VCaP (cell line): ENCODE data around the gene PAIP2B.
"Not testable (repeated sequence)": the region's sequence is repeated elsewhere in the genome, so short reads cannot be mapped to it uniquely, and the experiment has no call there.

Source experiments
- H3K27ac ChIP-seq: fragments of 450-650 bp; 2 replicates; pipeline ENCODE4 v1.5.1; 2017
- TF ChIP-seq, protein P1 (sequence below): fragments of 450-650 bp; conservative IDR thresholded peaks from 2 replicates; pipeline ENCODE4 v1.5.1; 2017; ENCODE audit warnings: mild to moderate bottlenecking, moderate library complexity

PAIP2B gene

DNA sequence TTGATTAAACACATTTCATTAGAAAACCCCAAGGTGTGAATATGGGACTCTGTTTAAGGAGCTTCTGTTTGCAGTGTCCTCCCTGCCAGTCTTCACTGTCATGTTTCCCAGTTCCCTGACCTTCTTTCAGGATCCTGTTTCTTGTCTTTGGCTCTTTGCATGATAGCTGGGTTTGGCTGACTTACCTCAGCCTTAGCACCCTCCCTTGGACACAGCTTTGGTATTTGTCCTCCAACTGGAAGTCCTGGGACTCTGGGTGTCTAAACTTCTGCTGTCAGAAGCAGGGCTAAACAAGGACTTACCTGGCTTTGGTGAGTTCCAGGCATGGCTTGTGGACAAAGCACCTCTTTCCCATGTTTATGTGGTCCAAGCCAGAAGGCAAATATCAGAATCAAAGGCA, 11.2 kb upstream of the PAIP2B start:
- TF ChIP-seq, protein P1, sequence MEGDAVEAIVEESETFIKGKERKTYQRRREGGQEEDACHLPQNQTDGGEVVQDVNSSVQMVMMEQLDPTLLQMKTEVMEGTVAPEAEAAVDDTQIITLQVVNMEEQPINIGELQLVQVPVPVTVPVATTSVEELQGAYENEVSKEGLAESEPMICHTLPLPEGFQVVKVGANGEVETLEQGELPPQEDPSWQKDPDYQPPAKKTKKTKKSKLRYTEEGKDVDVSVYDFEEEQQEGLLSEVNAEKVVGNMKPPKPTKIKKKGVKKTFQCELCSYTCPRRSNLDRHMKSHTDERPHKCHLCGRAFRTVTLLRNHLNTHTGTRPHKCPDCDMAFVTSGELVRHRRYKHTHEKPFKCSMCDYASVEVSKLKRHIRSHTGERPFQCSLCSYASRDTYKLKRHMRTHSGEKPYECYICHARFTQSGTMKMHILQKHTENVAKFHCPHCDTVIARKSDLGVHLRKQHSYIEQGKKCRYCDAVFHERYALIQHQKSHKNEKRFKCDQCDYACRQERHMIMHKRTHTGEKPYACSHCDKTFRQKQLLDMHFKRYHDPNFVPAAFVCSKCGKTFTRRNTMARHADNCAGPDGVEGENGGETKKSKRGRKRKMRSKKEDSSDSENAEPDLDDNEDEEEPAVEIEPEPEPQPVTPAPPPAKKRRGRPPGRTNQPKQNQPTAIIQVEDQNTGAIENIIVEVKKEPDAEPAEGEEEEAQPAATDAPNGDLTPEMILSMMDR: no peak
- no peak overlapping the region for H3K27ac ChIP-seq

DNA sequence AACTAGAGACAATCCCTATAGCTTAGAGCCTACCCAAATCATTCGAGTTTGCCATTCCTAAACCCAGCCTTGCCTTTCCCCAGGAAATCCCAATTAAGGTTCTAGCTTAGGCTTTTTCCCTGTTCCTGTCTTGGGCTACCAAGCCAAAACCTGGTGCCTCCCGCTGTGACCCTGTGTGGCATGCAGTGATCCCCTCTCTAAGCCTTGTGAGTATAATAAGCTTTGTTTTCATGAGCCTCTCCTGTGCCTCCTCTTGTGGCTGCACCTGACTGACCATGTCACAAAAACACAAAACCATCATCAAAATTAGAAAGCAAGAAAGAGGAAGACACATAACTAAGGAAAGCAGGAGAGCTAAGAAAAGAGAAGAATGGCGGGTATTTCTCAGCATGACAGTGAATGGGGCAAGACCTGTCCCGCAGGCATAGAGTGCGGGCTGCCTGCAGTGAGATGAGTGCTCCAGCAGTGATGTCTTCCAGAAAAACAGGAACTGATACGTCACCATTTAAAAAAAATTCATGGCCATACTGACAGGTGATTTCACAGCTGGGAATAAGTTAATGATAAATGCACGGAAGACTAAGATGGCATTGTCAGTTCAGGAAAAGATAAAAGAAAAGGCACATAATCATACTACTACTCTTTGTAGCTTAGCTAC, 9.2 kb upstream of the PAIP2B start:
- no peak overlapping the region for H3K27ac ChIP-seq
- TF ChIP-seq, protein P1: no peak

DNA sequence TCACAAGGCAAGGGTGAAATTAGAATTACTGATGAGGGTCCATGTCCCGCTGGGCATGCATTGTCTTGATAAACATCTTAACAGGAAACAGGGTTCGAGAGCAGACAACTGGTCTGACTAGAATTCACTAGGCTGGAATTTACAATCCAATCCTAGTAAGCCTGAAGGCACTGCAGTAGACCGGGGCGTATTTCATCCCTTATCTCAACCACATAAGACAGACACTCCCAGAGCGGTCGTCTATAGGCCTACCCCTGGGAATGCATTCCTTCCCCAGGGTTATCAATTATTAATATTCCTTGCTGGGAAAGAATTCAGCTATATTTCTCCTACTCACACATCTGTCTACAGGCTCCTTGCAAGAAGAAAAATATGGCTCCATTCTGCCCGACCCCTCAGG, 6.2 kb upstream of the PAIP2B start:
- H3K27ac ChIP-seq: not testable (repeated sequence)

DNA sequence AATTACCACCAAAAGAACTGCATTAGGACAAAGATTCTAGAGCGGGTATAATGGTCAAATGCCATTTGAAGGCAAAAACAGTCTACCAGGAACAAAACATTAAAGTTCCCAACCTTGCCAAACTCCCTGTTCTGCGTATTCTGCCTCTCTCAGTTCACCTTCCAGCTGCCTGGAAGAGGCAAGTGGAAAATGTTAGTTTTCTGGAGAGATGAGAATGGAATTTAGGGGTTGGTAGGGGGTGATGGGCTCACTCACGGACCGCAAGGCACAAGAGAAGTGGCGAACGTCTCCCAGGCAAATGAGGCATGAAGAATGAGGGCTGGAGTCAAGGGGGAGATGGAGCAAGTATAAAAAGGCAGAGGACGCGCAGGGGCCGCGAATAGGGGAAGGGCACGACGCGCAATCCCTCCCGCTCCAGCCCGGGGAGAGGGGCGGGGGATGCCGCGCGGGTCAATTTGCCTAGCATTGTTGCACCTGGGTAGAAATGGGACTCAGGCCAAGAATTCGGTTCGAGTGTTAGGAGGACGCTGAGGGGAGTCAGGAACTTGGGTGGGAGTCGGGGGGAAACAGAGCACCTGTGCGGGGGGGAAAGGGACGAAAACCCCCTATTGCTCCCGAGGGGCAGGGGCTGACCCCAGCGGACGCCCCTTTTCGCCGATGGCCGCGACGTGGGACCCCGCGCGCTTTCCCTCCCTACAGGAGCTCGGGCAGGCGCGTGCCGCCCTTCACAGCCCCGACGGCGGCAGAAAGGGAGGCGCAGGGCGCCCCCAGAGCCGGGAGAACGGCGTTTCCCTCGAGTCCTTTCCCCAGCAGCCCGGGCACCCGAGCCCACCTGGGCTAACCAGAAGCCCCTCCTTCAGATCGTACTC, 573 bp downstream of the PAIP2B start:
- TF ChIP-seq, protein P1: no peak
- H3K27ac ChIP-seq: peak overlapping the region; percentile 88

DNA sequence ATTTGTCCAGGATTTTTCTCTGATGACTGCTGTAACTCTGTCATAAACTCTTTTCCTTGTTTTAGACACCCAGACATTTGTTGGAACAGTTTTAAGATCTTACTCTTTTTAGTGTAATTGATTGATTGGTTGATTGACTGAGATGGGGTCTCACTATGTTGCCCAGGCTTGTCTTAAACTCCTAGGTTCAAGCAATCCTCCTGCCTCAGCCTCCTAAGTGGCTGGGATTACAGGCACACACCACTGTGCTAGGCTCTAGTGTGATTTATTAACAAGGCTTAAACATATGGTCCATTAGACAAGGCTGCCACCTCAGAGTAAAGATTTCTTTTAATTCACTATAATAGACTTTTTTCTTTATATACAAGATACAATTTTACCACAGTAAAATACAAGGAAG, 2.0 kb downstream of the PAIP2B start:
- TF ChIP-seq, protein P1: no peak
- H3K27ac ChIP-seq: 0 out of 2 replicates have a peak overlapping the region, but pooled peaks have one; percentile 10

DNA sequence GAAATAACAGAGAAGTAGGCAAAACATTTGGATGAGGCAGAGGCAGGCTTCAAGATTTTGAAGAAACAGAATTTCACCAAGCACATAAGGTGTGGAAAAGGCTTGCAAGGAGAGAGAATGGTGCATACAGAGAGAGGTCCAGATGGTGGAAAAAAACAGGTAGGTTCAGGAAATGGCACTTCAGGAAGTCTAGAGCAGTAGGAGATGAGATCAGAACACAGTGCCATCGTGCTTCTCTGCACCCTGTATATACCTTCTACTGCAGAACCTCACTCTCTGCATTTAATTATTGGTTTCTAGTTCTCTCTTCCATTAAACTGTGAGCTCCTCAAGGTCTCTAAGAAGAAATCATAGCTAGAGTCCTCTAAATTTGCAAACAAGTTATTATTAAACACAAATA, 2.4 kb downstream of the PAIP2B start:
- H3K27ac ChIP-seq: peak overlapping the region; percentile 10; the same call in 1 of the 2 replicates
- TF ChIP-seq, protein P1: no peak

DNA sequence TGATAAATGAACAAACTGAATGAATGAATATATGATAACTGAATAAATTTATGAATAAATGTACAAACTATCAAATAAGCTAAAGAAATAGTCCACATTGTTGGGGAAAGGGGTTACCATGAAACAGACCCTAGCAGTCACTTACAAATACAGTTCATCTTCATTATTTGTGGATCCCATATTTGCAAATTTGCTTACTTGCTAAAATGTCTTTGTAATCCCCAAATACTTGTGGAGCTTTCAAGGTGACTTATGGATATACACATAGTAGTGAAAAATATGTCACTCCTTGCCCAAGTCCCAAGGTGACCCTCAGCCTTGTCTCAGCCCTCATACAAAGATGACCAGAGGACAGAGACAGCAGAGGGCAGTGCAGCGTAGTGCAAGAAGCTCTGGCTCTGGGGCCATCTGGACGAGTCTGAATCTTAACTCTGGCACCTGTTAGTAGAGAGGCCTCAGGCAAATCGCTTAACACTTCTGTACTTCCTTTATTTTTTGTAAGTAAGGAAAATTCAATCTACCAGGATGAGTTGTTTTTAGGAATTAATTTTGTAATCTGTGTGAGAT, 3.1 kb downstream of the PAIP2B start:
- TF ChIP-seq, protein P1: peak; percentile 86
- peak overlapping the region; percentile 10; the same call in 1 of the 2 replicates for H3K27ac ChIP-seq
